OCI-LY7 (cell line): Measurements from ENCODE around the gene LINC01488.

Experiments used
- EZH2phosphoT487 ChIP-seq: fragments of 200-600 bp; sonication (generic); IDR thresholded peaks from 2 replicates; pipeline ENCODE4 v1.6.1; 2018; ENCODE audit warnings: low read depth, borderline replicate concordance, mild to moderate bottlenecking, mixed run types, antibody characterized with exemption, low read length, moderate library complexity, mixed read lengths
- TF ChIP-seq, protein P1 (sequence below): fragments of 200-600 bp; sonication (generic); conservative IDR thresholded peaks from 2 replicates; pipeline ENCODE4 v1.5.1; 2014; ENCODE audit warnings: mild to moderate bottlenecking, antibody characterized with exemption, low read length, moderate library complexity, mixed read lengths

DNA sequence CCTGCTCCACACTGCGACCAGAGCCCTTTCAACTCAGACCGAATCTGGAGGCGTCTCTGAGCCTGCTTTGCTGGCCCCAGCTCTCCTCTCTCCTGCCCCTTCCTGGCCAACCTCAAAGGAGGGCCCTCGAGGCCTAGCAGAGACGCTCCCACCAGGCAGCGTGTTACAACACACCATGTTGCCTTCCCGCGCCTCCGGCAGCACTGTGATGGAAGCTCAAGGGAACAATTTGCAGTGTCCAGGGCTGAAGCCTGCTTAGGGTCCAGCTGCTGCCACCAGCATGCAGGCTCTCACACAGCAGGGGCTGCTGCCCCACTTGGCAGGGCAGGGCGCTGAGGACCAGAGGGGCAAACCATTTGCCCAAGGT lies 18.4 kb downstream of the LINC01488 start:
- TF ChIP-seq, protein P1, sequence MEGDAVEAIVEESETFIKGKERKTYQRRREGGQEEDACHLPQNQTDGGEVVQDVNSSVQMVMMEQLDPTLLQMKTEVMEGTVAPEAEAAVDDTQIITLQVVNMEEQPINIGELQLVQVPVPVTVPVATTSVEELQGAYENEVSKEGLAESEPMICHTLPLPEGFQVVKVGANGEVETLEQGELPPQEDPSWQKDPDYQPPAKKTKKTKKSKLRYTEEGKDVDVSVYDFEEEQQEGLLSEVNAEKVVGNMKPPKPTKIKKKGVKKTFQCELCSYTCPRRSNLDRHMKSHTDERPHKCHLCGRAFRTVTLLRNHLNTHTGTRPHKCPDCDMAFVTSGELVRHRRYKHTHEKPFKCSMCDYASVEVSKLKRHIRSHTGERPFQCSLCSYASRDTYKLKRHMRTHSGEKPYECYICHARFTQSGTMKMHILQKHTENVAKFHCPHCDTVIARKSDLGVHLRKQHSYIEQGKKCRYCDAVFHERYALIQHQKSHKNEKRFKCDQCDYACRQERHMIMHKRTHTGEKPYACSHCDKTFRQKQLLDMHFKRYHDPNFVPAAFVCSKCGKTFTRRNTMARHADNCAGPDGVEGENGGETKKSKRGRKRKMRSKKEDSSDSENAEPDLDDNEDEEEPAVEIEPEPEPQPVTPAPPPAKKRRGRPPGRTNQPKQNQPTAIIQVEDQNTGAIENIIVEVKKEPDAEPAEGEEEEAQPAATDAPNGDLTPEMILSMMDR: no peak
- no peak for TF ChIP-seq EZH2phosphoT487
